ENCODE results near the gene ZFPM1. TPM values are rescaled to one million over a fixed set of nuclear protein-coding genes. Genes with fewer than 3 reads are reported as not detected.

ZFPM1 gene
- 0.93 and 1.3 TPM in 2 replicates for total RNA-seq

GRCh38 chr16:88453217-88453531, at the start of gene ZFPM1:
Gene ZFPM1, plus strand, starts transcription at chr16:88453280. Its CDS starts 359 bp downstream, at chr16:88453639.

GRCh38 chr16:88569985-88570690, 117.1 kb downstream of the ZFPM1 start, which contains the start of gene ZC3H18:
Gene ZC3H18, plus strand, starts transcription at chr16:88570403. Its CDS starts 6,721 bp downstream, at chr16:88577124.

Other genes with a start within 250 kb of the ZFPM1 start
- gene ZNF469, start 70.3 kb upstream of the ZFPM1 start, total RNA-seq: 0.87 and 1.1 TPM in 2 replicates
- 16.8 and 21.0 TPM in 2 replicates for gene ZC3H18, start 117.1 kb downstream of the ZFPM1 start, total RNA-seq
- 0.79 TPM in 1 of 2 replicates, not detected in the other for gene IL17C, start 185.3 kb downstream of the ZFPM1 start, total RNA-seq
- gene CYBA, start 197.8 kb downstream of the ZFPM1 start, total RNA-seq: 194 and 228 TPM in 2 replicates
- 67.0 and 69.5 TPM in 2 replicates for gene MVD, start 209.8 kb downstream of the ZFPM1 start, total RNA-seq
- gene SNAI3, start 233.2 kb downstream of the ZFPM1 start, total RNA-seq: 0.13 TPM in 1 of 2 replicates, not detected in the other